HuH-7 (cell line): Measurements from ENCODE around the gene ABCA3.

Source experiments
- DNase-seq: peaks from one replicate; pipeline ENCODE4 v3.0.0; 2011; ENCODE audit warnings: low spot score

The ABCA3 gene

DNA sequence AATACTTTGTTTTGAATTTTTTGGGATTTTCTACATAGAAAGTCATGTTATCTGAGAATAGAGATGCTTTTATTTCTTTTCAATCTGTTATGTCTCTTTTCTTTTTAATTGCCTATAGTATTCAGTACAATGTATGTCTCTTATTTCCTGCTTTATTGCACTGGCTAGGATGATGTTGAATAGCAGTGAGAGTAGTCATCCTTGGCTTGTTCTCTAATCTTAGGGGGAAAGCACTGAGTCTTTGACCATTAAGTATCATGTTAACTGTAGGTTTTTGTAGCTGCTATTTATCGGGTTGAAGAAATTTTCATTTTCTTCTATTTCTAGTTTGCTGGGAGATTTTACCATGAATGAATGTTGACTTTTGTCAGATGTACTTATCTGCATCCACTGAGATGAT is 10.0 kb upstream of the ABCA3 start:
- no peak for DNase-seq

DNA sequence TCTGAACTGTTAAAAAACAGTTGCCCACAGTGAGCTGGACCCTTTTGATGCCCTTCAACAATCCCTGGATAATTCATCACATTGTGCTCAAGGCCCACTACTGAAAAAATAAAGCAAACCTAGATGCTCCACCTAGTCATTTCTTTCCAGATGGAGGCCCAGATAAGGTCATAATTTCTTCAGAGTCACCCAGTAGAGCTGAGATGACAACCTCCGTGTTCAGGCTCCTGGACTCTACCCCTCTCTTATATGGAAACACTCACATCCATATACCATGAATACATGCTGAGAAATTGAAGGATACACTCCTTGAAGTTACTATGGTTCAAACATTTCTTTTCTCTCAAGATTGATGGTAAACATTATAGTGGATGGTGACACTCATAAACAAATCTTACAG is 2.7 kb upstream of the ABCA3 start:
- no peak for DNase-seq

DNA sequence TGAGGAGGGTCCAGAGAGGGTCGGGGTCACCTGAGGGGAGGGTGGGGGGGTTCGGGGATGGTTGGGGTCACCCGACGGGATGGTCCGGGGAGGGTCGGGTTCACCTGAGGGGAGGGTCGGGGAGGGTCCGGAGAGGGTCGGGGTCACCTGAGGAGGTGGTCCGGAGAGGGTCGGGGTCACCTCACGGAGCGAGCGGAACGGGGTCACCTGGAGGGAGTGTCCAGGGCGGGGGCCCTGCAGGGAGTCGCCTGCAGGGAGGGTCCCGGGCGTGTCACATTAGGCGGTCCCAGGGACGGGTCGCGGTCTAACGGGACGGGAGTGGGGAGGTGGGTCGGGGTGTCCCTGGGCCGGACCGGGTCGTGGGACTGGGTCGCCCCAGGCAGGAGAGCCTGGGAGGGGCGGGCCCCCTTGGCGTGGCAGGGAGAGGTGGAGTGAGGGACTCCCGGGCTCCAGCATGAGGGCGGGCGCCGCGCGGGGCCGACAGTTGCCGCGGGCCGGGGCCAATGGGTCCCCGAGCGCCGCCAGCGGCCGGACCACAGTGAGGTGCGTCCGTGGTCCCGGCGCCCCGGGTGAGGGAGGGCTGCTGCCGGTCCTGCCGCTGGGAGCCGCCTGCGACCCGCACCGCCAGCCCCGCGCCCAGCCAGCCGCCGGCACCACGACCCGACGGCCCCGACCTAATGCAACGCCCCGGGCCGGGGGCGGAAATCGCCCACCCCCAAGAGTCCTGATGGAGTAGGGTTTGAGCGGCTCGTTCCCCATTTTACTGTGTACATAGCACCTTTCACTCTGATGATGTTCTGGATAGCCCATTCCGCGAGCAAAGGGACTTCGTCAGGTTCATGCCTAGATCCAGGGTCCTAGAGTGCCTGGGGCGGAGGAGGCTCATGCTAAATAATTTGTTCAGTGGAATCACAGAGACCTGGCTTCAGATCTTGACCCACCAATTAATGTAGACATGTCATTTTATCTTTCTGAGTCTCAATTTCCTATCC is 1.2 kb upstream of the ABCA3 start:
- no peak for DNase-seq

DNA sequence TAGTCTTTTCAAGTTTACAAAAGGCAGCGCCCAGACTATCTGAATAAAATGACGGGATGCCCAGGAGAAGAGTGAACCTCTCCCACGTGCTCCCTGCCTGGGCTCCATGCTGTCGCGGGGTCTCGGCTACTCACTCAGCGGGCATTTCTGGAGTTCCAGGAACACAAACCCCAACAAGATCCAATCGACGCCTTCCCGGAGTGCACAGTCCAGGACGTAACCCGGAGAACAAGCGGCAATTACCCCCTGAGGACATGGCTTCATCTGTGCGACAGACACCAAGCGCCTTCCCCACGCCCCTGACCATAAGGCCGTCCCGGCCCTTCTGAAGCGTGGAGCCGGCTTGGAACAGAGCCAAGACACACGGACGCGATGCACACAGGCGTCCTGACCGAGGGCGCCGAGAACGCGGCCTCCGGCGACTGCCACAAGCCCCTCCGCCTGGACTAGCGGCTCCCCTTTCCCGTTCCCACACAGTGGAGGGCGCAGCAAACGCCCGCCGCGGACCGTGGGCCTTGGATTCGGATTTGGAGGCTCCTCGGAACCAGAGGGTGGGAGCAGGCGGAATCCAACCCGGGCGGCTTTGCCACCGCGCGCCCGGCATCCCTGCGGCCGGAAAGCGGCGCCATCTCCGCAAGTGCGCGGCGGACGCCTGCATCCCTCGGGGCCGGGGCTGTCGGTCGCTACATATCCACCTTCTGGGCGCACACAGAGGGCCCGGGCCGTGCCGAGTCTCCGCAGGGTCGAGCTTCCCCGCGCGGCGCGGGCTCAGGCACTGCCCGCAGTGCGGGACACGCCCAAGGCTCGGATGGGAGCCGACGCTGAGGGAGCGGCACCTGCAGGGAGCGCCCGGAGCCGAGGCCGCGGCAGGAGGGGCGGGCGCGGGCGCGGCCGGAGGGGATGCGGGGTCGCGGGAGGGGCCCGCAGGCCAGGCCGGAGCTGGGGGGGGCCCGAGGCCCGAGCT is 725 bp downstream of the ABCA3 start:
- peak; percentile 47 for DNase-seq

DNA sequence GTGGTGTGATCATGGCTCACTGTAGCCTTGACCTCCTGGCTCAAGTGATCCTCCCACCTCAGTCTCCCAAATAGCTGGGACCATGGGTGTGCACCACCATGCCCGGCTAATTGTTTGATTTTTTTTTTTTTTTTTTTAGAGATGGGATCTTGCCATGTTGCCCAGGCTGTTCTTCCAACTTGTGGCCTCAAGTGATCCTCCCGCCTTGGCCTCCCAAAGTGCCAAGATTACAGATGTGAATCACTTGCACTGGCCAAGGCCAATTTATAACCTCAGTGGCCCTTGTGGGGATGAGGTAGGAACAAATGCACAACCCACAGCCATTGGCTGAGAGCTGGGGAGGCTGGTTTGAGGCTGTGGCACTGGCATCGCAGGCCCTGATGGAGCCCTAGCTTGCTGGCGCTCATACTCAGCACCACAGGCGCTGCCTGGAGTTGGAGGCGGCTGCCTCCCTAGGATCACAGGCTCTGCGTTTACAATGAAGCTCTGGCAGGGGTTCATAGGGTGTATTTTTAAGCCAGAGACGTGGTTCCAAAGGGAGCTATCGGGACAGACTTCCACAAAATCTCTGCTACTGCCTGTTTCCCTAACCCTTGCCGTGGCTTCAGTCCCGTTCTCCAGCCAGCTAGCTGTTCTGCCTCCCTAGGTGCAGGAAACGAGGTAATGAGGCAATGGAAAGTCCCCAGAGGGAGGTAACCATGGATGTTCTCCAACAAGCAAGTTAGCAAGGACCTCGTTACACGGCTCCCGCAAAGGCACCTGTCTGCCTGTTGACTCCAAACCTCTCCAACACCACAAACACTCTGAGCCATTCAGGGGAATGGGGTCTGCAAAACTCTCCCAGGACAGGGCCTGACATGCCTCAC is 2.9 kb downstream of the ABCA3 start:
- DNase-seq = no peak

DNA sequence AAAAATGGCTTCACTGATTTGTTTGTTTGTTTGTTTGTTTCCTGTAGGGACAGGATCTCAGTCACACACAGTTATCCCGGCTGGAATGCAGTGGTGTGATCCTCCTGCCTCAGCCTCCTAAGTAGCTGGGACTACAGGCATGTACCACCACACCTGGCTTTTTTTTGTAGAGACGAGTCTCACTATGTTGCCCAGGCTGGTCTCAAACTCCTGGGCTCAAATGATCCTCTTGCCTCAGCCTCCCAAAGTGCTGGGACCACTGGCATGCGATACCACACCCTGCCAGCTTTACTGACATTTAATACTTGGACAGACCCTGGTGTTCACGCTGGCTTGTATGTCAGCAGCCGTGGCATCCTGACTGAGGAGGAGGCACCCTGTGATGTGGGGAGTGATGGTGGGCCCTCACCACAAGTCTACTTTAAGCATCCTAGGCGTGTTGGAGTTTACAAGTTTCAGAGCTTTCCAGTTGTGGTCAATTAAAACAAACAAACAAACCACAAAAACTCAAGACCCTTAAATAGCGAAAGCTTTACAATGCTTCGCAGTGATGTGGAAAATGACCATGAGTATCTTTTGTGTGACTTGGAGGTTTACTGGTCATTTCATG is 5.1 kb downstream of the ABCA3 start:
- DNase-seq = no peak

DNA sequence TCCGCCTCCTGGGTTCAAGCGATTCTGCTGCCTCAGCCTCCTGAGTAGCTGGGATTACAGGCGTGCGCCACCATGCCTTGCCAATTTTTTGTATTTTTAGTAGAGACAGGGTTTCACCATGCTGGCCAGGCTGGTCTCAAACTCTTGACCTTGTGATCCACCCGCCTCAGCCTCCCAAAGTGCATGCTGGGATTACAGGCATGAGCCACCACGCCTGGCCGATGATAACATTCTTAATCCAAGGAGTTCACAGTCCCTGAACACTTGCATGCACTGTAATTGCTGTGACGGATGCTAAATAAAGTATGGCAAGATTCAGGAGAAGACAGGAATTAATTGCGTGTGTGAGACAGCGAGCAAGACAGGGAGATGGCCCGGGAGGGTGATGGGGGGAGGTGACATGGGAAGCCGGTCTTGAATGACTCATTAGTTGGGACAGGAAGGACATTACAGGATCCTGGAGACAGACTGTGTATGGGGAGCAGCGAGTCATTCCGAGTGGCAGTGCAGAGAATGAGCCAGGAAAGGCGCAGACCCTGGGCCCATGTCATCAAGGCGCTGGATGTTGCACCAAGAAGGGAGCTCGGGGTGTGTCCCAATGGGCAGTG is 6.7 kb downstream of the ABCA3 start:
- DNase-seq = no peak

DNA sequence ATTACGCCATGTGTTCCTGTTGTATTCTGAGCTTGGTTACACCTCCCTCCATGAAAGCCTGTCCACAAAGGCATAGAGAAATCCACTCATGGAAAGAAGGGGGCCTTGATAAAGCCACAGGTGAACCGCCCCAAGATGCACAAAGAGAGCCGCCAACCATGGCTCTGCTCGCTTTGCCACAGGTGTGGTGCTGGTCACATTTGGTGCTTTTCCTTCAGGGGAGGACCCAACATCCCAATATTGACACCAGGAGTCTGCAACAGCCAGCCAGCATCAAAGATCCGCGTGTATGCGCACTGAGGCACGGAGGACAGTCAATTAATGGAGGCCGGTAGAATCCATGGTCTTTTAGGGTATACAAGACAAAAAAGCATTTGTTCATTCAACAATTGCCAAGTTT is 7.3 kb downstream of the ABCA3 start:
- no peak for DNase-seq

DNA sequence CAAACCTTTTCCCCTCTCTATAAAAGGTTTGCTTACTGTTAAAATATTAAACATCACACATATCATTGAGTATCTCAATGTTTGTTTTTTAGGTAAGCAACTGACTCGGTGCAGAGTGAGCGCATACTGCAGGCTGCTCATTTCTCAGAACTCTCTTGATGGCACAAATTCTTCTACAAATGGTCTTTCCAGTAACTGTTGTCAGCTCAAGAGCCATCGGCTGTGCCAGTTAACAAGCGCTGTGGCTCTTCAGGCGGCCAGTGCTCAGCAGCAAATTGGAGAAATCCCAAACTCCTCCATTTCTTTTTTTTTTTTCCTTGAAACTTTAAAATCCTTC is 8.6 kb downstream of the ABCA3 start:
- DNase-seq = no peak

DNA sequence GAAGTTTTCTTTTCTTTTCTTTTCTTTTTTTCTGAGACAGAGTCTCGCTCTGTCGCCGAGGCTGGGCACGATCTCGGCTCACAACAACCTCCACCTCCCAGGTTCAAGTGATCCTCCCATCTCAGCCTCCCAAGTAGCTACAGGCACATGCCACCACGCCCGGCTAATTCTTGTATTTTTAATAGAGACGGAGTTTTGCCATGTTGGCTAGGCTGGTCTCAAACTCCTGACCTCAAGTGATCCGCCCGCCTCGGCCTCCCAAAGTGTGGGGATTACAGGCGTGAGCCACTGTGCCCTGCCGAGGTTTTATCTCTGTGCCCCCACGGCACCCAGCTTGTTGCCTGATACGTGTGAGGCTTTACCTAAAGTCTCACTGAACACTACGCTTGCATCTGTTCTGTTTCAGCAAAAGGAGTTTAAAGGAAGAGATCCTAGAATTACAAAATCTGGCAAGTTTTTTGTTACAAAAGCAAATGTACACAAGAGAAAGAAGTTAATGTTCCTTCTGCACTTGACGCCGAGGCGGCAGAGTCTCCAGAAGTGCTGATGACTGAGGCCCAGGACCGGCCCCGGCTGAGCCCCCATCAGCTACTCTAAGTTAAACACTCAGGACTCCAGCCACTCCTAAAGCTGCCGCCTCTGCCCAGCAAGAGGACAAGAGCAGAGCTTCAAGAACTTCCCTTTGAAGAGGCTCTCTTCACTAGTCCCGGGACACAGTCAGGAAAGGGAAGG is 9.2 kb downstream of the ABCA3 start:
- no peak for DNase-seq

DNA sequence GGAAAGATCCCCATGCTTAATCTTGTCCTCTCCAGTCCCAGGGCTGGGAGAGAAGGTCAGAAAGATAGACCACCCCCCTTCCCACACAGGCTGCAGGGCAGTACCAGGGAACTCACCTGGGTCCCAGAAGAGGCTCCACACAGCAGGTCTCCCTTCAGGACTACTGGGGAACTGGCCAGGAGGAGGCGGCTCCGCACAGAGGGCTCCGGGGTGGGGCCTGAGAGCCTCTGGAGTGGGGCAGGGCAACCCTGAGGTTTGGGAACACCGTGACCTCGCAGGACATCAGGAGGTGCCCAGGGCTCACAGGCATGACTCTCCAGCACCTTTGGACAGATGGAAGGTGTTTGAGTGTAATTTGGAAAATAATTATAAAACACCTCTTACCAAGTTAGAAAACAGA is 11.0 kb downstream of the ABCA3 start:
- DNase-seq = no peak

DNA sequence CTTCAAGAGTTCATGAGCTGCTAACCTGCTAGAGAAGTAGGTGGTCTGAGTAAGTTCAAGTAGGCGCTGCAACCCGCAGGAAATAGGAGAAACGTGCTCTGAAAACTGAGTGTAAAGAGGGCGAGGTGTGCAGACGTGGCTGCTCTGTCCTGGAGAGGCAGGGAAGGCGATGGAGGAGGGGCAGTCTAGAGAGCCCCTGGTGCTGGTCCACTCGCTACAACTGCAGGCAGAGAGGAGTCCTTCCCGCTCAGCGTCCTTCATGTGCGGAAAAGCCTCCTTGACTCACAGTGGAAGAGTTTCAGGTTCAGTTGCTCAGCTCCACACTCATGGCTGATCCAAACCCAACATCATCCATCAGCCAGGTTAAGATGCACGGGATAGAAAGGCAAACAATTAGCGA is 12.1 kb downstream of the ABCA3 start:
- DNase-seq = no peak

DNA sequence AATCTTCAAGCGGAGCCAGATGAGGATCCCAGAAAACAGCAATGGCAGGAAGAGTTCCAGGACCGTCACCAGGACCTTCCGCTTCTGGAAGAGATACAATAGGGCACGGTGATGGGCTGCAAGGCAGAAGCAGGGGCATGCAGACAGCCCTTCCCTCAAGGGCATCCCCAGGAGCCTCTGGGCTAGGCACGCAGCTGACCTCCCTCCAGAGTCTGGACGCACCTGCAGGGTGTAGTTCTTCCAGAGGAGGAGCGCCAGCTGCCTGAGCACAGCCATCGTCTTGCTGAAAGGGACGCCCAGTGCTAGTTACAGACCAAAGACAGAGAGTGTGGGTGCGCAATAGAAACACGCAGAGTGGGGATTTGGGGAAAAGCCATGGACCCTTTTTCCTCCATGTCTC is 14.3 kb downstream of the ABCA3 start:
- no peak for DNase-seq

DNA sequence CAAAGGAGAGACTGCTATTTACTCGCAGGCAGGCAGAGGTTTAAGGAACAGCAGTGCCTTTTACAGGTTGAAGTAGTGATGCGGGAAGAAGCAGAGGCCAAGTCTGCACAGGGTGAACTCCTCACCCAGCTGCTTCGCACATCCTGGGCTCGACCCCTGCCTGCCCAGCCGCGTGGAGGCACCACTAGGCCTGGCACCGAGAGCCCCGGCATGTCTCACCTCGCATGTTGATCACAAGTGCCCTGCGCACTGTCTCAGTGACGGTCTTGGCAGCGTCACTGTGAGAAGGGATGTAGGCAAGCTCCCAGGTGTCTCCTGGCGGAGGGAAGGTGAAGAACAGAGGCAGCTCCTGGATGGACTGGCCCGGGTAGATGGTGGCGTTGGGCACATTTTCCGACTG is 14.7 kb downstream of the ABCA3 start:
- DNase-seq = no peak

DNA sequence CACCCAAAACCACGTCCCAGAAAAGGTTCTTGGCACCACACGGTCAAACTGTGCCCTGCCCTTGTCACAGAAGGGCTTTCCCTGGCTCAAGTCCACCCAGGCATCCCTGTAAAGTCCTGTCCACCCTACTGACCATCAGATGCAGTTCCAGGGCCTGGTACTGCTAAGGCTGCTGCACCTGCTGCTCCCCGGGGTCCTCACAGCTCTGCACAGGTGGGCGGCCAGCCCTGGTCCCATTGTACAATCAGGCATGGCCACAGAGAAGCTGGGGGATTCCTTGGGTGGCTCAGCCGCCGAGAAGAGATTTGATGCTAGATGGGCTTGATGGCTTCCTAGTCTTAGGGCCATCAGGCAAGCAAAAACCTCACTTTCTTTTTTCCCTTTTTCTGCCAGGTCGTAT is 15.3 kb downstream of the ABCA3 start:
- DNase-seq = no peak

DNA sequence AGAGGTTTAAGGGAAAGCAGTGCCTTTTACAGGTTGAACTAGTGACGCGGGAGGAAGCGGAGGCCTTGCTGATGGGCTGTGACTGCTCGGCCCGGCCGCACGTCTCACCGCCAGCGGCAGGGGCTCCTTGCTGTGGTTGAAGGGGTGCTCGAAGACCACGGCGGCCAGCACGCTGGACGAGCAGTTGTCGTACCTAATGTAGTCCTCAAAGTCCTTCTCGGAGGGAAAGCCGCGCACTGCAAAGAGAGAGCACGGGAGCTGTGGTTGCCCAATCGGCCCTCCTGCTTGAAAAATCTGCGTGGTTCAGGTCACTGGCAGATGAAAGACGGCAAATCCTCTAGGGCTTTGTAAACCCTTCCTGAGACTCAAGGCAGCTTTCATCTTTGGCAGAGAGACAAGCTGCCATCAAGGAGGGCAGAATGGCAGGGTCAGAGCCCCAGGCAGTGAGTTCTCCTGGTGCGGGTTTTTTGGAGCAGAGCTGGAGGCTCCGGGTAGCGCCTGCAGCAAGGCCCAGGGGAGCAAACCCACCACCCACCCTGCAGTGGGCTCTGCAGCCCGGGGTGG is 16.1 kb downstream of the ABCA3 start:
- no peak for DNase-seq

DNA sequence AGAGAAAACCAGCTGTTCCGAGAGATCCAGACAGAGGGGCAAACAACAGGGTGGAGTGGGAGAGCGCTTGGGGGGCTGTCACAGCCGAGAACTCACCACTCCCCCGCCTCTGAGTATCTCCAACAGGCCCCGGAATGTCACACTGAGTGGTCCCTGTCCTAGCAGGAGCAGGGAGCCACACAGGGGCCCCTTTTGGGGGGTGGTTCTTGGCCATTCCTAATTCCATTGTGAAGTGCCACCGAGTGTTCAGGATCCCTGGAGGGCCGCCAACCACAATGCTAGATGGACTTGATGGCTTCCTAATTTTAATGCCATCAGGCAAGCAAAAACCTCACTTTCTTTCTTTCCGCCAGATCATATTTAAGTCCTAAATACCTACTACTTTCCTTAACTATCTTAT is 16.8 kb downstream of the ABCA3 start:
- DNase-seq = no peak

DNA sequence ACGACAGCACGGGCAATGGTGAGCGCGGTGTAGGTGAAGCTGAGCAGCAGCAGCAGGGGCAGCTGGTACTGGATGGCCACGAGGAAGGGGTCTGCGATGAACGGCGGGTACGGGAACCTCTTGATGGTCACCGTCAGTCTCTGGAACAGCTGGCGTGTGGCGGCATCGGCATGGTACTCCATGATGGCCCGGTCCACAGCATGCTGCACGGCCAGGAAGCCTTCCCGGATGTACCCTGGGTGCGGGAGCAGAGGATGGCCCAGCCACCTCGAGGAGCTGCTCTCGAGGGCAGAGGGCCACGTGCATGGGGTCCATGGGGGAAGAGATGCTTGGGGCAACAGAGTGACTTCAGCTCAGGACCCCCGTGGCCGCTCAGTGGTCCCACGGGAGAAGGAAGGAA is 20.9 kb downstream of the ABCA3 start:
- no peak for DNase-seq

DNA sequence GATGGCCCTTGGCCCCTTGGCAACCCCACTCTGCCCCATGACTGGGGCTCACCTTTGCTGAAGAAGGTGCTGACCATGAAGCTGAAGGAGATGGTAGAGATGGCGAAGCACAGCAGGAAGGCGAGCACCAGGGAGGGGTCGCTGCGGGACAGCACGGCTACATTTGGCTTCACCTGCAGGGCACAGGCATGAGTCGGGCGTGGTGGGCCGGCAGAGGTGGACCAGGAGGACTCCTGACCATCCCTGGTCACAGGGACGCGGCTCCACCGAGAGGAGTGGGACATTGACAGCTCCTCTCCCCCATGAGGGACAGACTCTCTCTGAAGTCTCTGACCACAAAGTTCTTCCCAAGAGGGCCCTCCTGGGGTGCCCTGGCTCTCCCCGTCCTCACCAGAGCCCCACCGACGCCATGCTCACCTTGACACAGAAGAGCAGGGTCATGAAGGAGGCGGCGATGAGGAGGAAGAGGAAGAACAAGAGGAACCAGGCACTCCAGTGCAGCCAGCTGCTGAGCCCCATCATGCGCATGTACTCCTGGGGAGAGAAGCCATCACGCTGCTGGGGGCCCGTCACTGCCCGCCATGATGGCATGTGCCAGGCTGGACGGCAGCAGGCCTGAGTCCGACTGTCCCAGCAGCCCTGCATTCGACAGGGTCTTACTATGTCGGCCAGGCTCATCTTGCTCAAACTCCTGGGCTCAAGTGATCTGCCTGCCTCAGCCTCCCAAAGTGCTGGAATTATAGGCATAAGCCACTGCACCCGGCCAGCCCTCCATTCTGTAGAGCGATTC is 23.1 kb downstream of the ABCA3 start:
- DNase-seq = no peak
